K562 (cell line): ENCODE data around the gene S100A2. TPM values are rescaled to one million over a fixed set of nuclear protein-coding genes. Genes with fewer than 3 reads are reported as not detected.

Source experiments
- ARID3B ChIP-seq: fragments of 250-450 bp; sonication (Bioruptor Pico); IDR thresholded peaks from 2 replicates; pipeline ENCODE4 v1.4.0; 2020; ENCODE audit warnings: borderline replicate concordance
- DDX20 ChIP-seq: fragments of 450-650 bp; IDR thresholded peaks from 2 replicates; pipeline ENCODE4 v1.6.1; 2016; ENCODE audit warnings: missing genetic modification characterization, low read depth, mild to moderate bottlenecking, missing compliant biosample characterization, moderate library complexity
- ELK3 ChIP-seq: fragments of 450-650 bp; formaldehyde crosslinking; IDR thresholded peaks from 2 replicates; pipeline ENCODE4 v1.4.0; 2020; ENCODE audit warnings: mild to moderate bottlenecking
- ETS1 ChIP-seq: conservative IDR thresholded peaks from 2 replicates; pipeline ENCODE4 v1.6.1; 2011; ENCODE audit warnings: low read depth, mild to moderate bottlenecking, low read length; ENCODE audit not compliant: control insufficient read depth
- ETV6 ChIP-seq, 3 experiments: fragments of 150-350 bp in 1 of 3; sonication (generic) in 1 of 3; formaldehyde crosslinking in 1 of 3; IDR thresholded peaks; 2 replicates each; pipeline versions ENCODE4 v1.6.1 to v1.8.0; 2014 to 2022; ENCODE audit warnings: borderline replicate concordance in 2 of 3, low read depth in 2 of 3, antibody characterized with exemption in 1 of 3, low read length in 1 of 3, mild to moderate bottlenecking in 1 of 3, missing genetic modification reagents in 1 of 3
- GTF2F1 ChIP-seq: IDR thresholded peaks from 2 replicates; pipeline ENCODE4 v1.6.1; 2011; ENCODE audit warnings: low read depth, low read length, improper control_type of control experiment
- HMG20A ChIP-seq: fragments of 450-650 bp; formaldehyde crosslinking; conservative IDR thresholded peaks from 2 replicates; pipeline ENCODE4 v1.4.0; 2020; ENCODE audit warnings: mild to moderate bottlenecking, mixed read lengths
- HMGN3 ChIP-seq: IDR thresholded peaks from 2 replicates; pipeline ENCODE4 v1.6.1; 2011; ENCODE audit warnings: borderline replicate concordance, low read depth, mild to moderate bottlenecking, mixed read lengths, low read length; ENCODE audit not compliant: insufficient read length; ENCODE audit errors: extremely low read depth
- MYNN ChIP-seq, 2 experiments: sonication (generic); formaldehyde crosslinking in 1 of 2; IDR thresholded peaks; 2 replicates each; pipeline versions ENCODE4 v1.5.0 to v1.6.1; 2016 to 2020; ENCODE audit warnings: antibody characterized with exemption in 1 of 2, missing genetic modification reagents in 1 of 2
- PATZ1 ChIP-seq: fragments of 250-450 bp; sonication (Bioruptor Pico); IDR thresholded peaks from 2 replicates; pipeline ENCODE4 v1.5.0; 2020; ENCODE audit warnings: mild to moderate bottlenecking, borderline replicate concordance
- PHB ChIP-seq: fragments of 250-450 bp; sonication (Bioruptor Pico); IDR thresholded peaks from 2 replicates; pipeline ENCODE4 v1.5.0; 2021
- POLR2AphosphoS2 ChIP-seq: IDR thresholded peaks from 2 replicates; pipeline ENCODE4 v1.6.1; 2012; ENCODE audit warnings: low read length, improper control_type of control experiment
- SMC3 ChIP-seq: conservative IDR thresholded peaks from 2 replicates; pipeline ENCODE4 v1.6.1; 2011; ENCODE audit warnings: low read depth, low read length, improper control_type of control experiment; ENCODE audit not compliant: insufficient read depth
- ZBTB11 ChIP-seq, 3 experiments: fragments of 200-800 bp in 1 of 3; fragments of 250-450 bp in 1 of 3; fragments of 450-650 bp in 1 of 3; sonication (Bioruptor Pico) in 1 of 3; sonication (Bioruptor generic) in 1 of 3; formaldehyde crosslinking in 1 of 3; IDR thresholded peaks; 2 replicates each; pipeline versions ENCODE4 v1.6.1 to v1.8.0; 2016 to 2022; ENCODE audit warnings: mild to moderate bottlenecking in 2 of 3, missing genetic modification characterization in 2 of 3, missing compliant biosample characterization in 1 of 3, moderate library complexity in 1 of 3
- polyA plus RNA-seq, 8 experiments: library from polyadenylated mRNA; depleted of rRNA in 4 of 8; stranded (reverse) in 5 of 8; unstranded in 3 of 8; fragments of >200 nt; fragmentation: Nextera tagmentation in 2 of 8; fragmentation: Illumina TruSeq in 1 of 8; extraction: Ambion mirVana in 2 of 8; extraction: Trizol in 1 of 8; gene quantifications; 2 replicates each; pipeline versions ENCODE4 v1.2.1 to v1.2.3, GENCODE V29; 2011 to 2014; ENCODE audit warnings: inconsistent platforms in 1 of 8, missing spikeins in 1 of 8
- total RNA-seq, 7 experiments: library from RNA; depleted of rRNA in 6 of 7; stranded (reverse); fragments of >200 nt in 6 of 7; fragmentation: Illumina TruSeq in 2 of 7; extraction: Trizol in 2 of 7; gene quantifications; 2 replicates each; pipeline versions ENCODE4 v1.2.1 to v1.2.3, GENCODE V29; 2011 to 2021; ENCODE audit warnings: low replicate concordance in 1 of 7

S100A2 gene
- total and polyA plus RNA-seq, 9 of the 15 experiments (the other 6 are each of a cell fraction or from before 2014, with no cell fraction given), result 0.28 to 0.65 (median 0.44) TPM; not detected in 4

- TF ChIP-seq PATZ1 (CRISPR knock-in tag), result no peak
- peak; percentile 79 for TF ChIP-seq HMGN3
- TF ChIP-seq ARID3B (CRISPR knock-in tag), result no peak
- TF ChIP-seq GTF2F1, result no peak
- TF ChIP-seq POLR2AphosphoS2, result no peak
- no peak for TF ChIP-seq ELK3
- TF ChIP-seq ZBTB11 (CRISPR knock-in tag; IDR thresholded peaks at IDR 0.05), result 0 out of 6 replicates have a peak, but pooled peaks of 1 of the 3 experiments have one; percentile 57
- TF ChIP-seq HMG20A (CRISPR knock-in tag), result no peak
- TF ChIP-seq MYNN (IDR thresholded peaks at IDR 0.05), result peak; percentile 99
- TF ChIP-seq MYNN (CRISPR knock-in tag; IDR thresholded peaks at IDR 0.05), result no peak
- no peak; a peak in 1 of 4 replicates for TF ChIP-seq ETV6 (IDR thresholded peaks at IDR 0.05; ENCODE audit: borderline replicate concordance in 1 of 2, low read depth in 2 of 2, low read length in 1 of 2)
- no peak for TF ChIP-seq ETV6 (CRISPR knock-in tag; IDR thresholded peaks at IDR 0.05; ENCODE audit: borderline replicate concordance)
- no peak for TF ChIP-seq ETS1
- TF ChIP-seq SMC3, result no peak
- TF ChIP-seq PHB (CRISPR knock-in tag), result no peak
- TF ChIP-seq DDX20 (tag), result no peak
These were observed 1.0 kb upstream of the S100A2 start (continued) for GRCh38 chr1:153566414-153567371.
